ENCODE measurements around the gene KLF7. TPM values are rescaled to one million over a fixed set of nuclear protein-coding genes. Genes with fewer than 3 reads are reported as not detected.

The KLF7 gene
- polyA plus RNA-seq, 2 of the 4 experiments (the other 2 are of a cell fraction), result 17.8 to 29.8 TPM

DNA sequence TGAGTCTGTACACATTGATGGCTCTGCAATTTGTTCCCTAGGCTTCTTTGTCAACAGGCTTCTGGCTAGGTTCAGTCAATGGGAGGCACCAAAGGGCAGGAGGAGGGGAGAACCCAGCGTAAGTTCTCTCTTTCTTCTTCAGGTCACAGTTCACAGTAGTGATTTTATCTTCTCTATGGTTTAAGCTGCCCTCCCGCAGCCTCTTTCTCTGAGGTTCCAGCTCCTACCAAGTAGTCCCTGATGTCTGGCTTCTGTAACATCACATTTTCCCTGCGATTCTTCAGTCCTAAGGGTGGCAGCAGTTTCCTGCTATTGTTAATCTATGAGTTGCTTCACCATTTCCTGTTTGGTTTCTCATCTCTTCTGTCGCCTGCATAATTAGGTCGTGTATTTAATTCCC is 119.0 kb downstream of the KLF7 start (continued):
- TF ChIP-seq, protein P1, sequence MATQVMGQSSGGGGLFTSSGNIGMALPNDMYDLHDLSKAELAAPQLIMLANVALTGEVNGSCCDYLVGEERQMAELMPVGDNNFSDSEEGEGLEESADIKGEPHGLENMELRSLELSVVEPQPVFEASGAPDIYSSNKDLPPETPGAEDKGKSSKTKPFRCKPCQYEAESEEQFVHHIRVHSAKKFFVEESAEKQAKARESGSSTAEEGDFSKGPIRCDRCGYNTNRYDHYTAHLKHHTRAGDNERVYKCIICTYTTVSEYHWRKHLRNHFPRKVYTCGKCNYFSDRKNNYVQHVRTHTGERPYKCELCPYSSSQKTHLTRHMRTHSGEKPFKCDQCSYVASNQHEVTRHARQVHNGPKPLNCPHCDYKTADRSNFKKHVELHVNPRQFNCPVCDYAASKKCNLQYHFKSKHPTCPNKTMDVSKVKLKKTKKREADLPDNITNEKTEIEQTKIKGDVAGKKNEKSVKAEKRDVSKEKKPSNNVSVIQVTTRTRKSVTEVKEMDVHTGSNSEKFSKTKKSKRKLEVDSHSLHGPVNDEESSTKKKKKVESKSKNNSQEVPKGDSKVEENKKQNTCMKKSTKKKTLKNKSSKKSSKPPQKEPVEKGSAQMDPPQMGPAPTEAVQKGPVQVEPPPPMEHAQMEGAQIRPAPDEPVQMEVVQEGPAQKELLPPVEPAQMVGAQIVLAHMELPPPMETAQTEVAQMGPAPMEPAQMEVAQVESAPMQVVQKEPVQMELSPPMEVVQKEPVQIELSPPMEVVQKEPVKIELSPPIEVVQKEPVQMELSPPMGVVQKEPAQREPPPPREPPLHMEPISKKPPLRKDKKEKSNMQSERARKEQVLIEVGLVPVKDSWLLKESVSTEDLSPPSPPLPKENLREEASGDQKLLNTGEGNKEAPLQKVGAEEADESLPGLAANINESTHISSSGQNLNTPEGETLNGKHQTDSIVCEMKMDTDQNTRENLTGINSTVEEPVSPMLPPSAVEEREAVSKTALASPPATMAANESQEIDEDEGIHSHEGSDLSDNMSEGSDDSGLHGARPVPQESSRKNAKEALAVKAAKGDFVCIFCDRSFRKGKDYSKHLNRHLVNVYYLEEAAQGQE (IDR thresholded peaks at IDR 0.05), result no peak

- H3K9me3 ChIP-seq, result no peaks in the 10 kb centered on the region
- TF ChIP-seq HOXA7 (CRISPR knock-in tag; IDR thresholded peaks at IDR 0.05), result no peak
- TF ChIP-seq HDAC2 (IDR thresholded peaks at IDR 0.05), result no peak
- no peak for TF ChIP-seq ATOH8 (CRISPR knock-in tag; IDR thresholded peaks at IDR 0.05; ENCODE audit: low read depth)
- no peak for TF ChIP-seq CHD4 (IDR thresholded peaks at IDR 0.05; ENCODE audit: borderline replicate concordance)
- TF ChIP-seq RFX5 (IDR thresholded peaks at IDR 0.05), result no peak
- TF ChIP-seq MYC (IDR thresholded peaks at IDR 0.05; ENCODE audit: borderline replicate concordance, low read length), result no peak
- TF ChIP-seq BCL3 (IDR thresholded peaks at IDR 0.05), result no peak
- TF ChIP-seq PHF8 (IDR thresholded peaks at IDR 0.05; ENCODE audit: borderline replicate concordance, low read depth), result no peak
- TF ChIP-seq ZC3H11A (IDR thresholded peaks at IDR 0.05), result no peak
- no peak for TF ChIP-seq ELK1 (IDR thresholded peaks at IDR 0.05; ENCODE audit: low read depth, low read length)
- no peak for TF ChIP-seq NPAS2 (CRISPR knock-in tag; IDR thresholded peaks at IDR 0.05; ENCODE audit: borderline replicate concordance)
- no peak for TF ChIP-seq NR3C1 (IDR thresholded peaks at IDR 0.05)
- no peak for TF ChIP-seq JUNB (IDR thresholded peaks at IDR 0.05)
- no peak for TF ChIP-seq EHMT2 (IDR thresholded peaks at IDR 0.05; ENCODE audit: low read depth)
- no peak for TF ChIP-seq ZSCAN20 (CRISPR knock-in tag; IDR thresholded peaks at IDR 0.05)
- no peak for TF ChIP-seq ZNF302 (CRISPR knock-in tag; IDR thresholded peaks at IDR 0.05)
- TF ChIP-seq CBX2 (IDR thresholded peaks at IDR 0.05; ENCODE audit: borderline replicate concordance, low read depth), result no peak
- TF ChIP-seq RCOR1 (IDR thresholded peaks at IDR 0.05; ENCODE audit: low read depth, low read length), result no peak
- TF ChIP-seq HEYL (CRISPR knock-in tag; IDR thresholded peaks at IDR 0.05), result no peak
- TF ChIP-seq FOSL2 (IDR thresholded peaks at IDR 0.05), result no peak
- no peak for TF ChIP-seq FOSL2 (CRISPR knock-in tag; IDR thresholded peaks at IDR 0.05)
- H3K4me3 ChIP-seq, result no peak overlapping the region
- POLR2A ChIA-PET, result no interaction called here
- CTCF ChIA-PET, result interaction anchor here (1.7 kb wide), 1 partner anchor 428 kb away, joined by 7 read pairs; no protein-coding TSS in a partner anchor
- DNase-seq (ENCODE audit: low read depth in 1 of 2, low spot score in 1 of 2) (no peak), ATAC-seq (no peak), FAIRE-seq (no peak)
- 49% methylated on average over 3 of the region's 3 CpGs for WGBS (ENCODE audit: missing lambda C conversion rate)
- H3K4me1 ChIP-seq, result no peaks in the 10 kb centered on the region
- no peak overlapping the region for H3K4me2 ChIP-seq
- H3K27ac ChIP-seq, result no peak overlapping the region
Observed at GRCh38 chr2:207045531-207045930, 120.2 kb downstream of the KLF7 start.

All from A549 (cell line).